HuH-7.5 (cell line): ENCODE results near the gene EPHA8.

Experiments used
- DNase-seq: peaks from one replicate; pipeline ENCODE4 v3.0.0; 2011; ENCODE audit warnings: low spot score

Gene EPHA8

GRCh38 chr1:22567197-22567596, 3.9 kb downstream of the EPHA8 start:
- no peak for DNase-seq

- DNase-seq = no peak
Observed at GRCh38 chr1:22567994-22568393, 4.7 kb downstream of the EPHA8 start.

GRCh38 chr1:22569269-22569668, 6.0 kb downstream of the EPHA8 start:
- no peak for DNase-seq

- no peak for DNase-seq
Observed at GRCh38 chr1:22570140-22570909, 7.0 kb downstream of the EPHA8 start.

GRCh38 chr1:22572818-22573217, 9.5 kb downstream of the EPHA8 start:
- DNase-seq = no peak

- DNase-seq = no peak
Observed at GRCh38 chr1:22573237-22573636, 9.9 kb downstream of the EPHA8 start.

GRCh38 chr1:22575532-22576149, 12.4 kb downstream of the EPHA8 start:
- DNase-seq = no peak

GRCh38 chr1:22576150-22576544, 12.9 kb downstream of the EPHA8 start:
- no peak for DNase-seq

GRCh38 chr1:22576617-22577016, 13.3 kb downstream of the EPHA8 start:
- DNase-seq = no peak

GRCh38 chr1:22578732-22579361, 15.6 kb downstream of the EPHA8 start:
- no peak for DNase-seq

GRCh38 chr1:22579541-22580155, 16.4 kb downstream of the EPHA8 start:
- DNase-seq = no peak

GRCh38 chr1:22582661-22583635, 19.7 kb downstream of the EPHA8 start:
- no peak for DNase-seq

GRCh38 chr1:22584001-22584562, 20.8 kb downstream of the EPHA8 start:
- DNase-seq = no peak

- no peak for DNase-seq
Observed at GRCh38 chr1:22584970-22585369, 21.7 kb downstream of the EPHA8 start.

GRCh38 chr1:22585471-22585870, 22.2 kb downstream of the EPHA8 start:
- DNase-seq = no peak

- DNase-seq = no peak
Observed at GRCh38 chr1:22586356-22587130, 23.3 kb downstream of the EPHA8 start.

GRCh38 chr1:22587247-22587646, 24.0 kb downstream of the EPHA8 start:
- no peak for DNase-seq

- DNase-seq = no peak
Observed at GRCh38 chr1:22588899-22589422, 25.7 kb downstream of the EPHA8 start.

- no peak for DNase-seq
Observed at GRCh38 chr1:22591576-22591975, 28.3 kb downstream of the EPHA8 start.

GRCh38 chr1:22592051-22592450, 28.8 kb downstream of the EPHA8 start:
- no peak for DNase-seq
